CD4-positive, alpha-beta T cell treated with Interleukin-17A for 4 hours (primary cell): ENCODE data around the gene NR1D2.
"Not testable (repeated sequence)": the region's sequence is repeated elsewhere in the genome, so short reads cannot be mapped to it uniquely, and the experiment has no call there.

ENCODE experiments used
- DNase-seq: peaks from one replicate; pipeline ENCODE4 v3.0.0-alpha.2; 2020; ENCODE audit warnings: mixed read lengths

Gene NR1D2

DNA sequence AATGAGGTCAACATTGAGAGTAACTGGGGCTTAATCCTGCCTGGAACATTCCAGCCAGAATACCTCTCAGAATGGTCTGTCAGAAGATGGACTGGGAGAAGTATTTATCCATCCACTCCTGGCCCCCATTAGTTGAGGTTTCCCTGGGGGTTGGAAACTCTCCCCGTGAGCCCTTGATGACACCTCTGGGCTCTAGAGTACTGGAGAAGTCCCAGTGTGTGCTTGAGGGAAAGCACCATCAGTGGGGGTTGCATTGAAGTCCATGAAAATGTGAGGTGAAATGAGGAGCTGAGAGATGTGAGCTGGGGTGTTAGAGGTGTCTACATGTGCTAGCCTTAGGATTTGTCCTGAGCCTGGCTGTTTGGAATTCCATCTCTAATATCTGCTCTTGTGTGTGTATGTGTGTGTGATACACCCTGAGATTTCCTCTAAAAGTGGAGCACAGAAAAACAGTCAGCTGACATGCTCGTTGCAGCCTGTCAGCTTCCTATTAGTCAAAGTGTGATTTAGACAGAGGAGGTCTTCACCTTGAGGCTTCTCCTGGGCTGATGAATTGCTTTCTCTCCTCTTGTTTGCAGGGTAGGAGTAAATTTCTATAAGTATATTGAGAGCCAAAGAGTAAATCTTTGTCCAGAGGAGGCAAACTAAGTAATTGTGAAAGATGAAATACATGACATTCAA, 67.6 kb downstream of the NR1D2 start:
- no peak for DNase-seq

DNA sequence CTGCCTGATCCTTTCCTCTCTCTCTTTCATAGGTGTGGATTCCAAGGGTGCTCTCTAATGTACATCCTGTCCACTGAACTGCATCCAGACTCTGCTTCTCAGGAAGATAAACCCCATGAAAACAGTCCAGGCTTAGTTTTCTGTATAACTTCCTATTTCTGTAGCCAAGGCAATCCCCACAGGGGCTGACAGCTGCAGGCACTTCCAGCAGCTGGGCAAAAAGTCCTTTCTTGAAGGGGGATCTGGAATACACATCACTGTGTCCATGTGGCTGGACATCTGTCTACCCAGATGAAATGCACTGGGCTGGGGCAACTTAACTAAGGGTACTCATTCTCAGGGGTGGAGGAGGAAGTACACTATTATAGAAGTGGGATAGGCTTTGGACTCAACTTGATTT, 72.2 kb downstream of the NR1D2 start:
- no peak for DNase-seq

DNA sequence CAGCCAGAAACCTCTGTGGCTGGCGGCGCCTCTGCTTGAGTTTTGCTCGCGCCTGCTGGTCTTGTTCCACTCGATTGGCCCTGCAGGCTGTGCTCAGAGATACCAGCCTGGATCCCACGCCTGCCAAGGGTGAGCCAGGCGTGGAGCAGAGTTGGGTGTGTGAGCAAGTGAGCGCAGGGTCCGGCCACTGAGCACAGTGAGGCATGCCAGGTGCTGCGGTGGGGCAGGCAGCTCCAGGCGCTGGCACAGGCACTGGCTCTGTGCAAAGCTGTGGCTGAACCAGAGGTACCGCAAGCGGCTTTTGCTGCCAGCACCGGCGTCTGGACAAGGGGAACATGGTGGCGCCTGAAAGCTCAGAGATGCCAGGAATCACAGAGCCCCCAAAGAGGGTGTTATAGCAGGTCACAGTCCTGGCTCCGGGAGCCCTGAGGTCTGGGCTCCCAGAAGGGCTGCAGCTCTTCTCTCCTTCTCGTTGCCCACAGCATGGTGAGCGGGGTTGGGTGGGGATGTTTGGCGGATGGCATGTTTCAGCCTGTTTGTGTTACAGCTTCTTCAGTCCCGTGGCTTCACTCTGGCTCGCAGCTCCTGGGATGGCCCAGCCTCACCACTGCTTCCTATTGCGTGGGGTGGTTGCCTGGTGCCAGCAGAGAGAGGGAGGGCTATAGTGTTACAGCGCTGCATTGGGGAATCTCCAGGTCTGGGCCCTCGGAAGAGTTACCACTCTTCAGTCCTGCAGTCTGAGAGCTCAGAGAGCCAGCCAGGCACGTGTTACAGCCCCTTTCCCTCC, 73.9 kb downstream of the NR1D2 start:
- DNase-seq, result no peak

DNA sequence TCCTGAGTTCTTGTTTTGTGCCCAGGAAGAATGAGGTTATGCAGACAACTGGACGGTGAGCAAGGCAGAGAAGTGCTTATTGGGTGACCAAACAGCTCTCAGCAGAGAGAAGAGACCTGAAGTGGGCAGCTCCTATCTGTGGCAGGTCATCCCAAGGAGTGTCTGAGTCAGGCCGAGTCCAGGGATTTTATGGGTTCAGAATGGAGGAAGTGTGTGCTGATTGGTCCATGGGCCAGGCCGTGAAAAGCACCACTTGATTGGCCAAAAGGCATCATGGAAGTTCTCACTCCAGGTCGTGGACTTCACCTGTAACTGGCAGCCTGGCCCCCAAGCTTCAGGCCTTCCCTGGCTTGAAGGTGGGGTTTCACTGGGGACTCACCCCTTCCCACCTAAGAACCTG, 74.5 kb downstream of the NR1D2 start:
- DNase-seq, result no peak

DNA sequence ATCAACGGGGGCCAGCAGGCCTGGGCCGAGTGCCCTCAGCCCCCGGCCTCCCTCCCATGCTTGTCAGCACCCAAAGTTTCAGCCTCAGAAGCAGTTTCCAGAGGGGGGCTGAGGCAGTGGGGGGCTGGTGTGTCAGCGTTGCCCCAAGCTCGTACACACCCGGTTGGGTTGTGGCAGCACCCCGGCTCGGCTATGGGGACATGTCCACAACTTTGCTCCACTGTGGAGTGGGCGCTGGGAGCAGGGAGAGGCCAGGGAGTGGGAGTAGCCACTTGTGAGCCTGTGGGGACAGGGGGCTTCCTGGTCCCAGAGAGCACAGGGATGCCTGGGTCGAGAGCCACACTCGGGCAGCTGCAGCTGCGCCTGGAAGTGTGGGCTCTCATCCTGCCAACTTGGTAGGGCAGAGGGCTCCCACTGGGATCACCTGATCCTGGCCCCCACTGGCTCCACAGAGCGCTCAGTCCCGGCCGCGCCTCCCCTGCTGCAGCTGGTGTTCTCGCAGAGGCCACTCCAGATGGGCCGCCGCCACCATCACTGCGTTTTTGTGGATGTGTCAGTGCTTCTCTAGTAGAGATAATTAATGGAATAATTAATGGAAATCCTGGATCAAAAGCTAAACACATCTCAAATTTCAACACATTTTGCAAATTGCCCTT, 75.1 kb downstream of the NR1D2 start:
- no peak for DNase-seq

DNA sequence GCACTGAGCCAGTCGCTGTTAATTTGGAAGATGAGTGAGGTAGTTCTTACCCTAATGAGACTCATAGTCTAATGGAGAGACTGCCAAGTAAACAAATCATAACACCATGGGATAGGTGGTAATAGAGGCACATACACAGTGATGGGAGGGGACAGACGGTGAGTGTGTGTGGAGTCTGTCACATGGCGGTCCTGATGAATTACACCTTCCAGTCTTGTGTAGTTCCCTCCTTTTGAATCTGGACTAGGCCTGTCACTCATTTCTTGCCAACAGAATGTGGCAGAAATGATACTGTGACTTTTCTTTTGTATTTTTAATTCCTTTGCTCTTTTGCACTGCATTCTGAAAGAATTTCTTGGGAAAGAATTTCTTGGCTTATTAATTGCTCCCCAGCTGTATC, 78.1 kb downstream of the NR1D2 start:
- no peak for DNase-seq

DNA sequence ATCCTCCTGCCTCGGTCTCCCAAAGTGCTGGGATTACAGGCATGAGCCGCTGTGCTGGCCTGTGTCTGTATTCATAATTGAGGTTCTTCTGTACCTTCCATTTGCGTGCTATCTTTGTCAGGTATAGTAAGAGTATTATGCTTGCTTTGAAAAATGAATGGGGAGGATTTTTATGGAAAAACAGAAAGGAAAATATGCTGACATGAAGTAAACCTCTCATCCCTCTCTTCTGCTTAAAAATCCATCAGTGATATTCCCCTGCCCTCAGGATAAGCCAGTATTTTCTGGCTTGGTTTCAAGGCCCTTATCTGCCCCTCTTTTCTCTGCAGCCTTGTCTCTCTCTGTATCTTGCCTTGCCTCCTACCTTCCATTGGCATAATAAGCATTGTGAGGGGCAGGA, 80.7 kb downstream of the NR1D2 start:
- no peak for DNase-seq

DNA sequence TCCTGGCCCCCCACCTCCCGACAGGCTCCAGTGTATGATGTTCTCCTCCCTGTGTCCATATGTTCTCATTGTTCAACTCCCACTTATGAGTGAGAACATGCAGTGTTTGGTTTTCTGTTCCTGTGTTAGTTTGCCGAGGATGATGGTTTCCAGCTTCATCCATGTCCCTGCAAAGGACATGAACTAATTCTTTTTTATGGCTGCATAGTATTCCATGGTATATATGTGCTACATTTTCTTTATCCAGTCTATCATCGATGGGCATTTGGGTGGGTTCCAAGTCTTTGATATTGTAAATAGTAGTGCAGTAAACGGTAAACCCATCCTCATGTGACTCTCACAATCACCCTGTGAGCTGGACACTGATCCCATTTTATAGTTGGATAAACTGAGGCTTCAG, 81.6 kb downstream of the NR1D2 start:
- DNase-seq, result not testable (repeated sequence)

DNA sequence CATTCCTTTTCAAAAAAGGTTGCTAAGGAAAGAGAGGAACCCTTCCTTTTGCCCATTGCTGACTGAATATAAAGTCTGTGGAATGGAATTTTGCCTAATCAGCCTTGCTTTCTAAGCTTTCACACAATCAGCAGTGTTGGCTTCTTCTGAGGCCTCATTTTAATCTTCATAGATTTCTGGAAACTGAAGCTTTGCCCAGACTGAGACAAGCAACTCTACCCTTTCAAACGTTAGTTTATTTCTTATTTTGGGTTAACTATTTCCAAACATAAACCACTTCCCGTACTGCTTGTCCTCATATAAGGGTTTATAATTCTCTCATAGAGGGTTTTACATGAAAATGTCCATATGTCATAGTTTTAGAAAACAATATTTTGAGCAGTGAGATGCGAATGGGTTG, 82.9 kb downstream of the NR1D2 start:
- DNase-seq, result no peak
